NCI-H2171 treated with DMSO at 0.1 percent for 48 hours (cell line): ENCODE data around the gene NTSR1.

Experiments
- DNase-seq: peaks from one replicate; lab custom pipeline; 2025; lab: John Stamatoyannopoulos, UW

Gene NTSR1

DNA sequence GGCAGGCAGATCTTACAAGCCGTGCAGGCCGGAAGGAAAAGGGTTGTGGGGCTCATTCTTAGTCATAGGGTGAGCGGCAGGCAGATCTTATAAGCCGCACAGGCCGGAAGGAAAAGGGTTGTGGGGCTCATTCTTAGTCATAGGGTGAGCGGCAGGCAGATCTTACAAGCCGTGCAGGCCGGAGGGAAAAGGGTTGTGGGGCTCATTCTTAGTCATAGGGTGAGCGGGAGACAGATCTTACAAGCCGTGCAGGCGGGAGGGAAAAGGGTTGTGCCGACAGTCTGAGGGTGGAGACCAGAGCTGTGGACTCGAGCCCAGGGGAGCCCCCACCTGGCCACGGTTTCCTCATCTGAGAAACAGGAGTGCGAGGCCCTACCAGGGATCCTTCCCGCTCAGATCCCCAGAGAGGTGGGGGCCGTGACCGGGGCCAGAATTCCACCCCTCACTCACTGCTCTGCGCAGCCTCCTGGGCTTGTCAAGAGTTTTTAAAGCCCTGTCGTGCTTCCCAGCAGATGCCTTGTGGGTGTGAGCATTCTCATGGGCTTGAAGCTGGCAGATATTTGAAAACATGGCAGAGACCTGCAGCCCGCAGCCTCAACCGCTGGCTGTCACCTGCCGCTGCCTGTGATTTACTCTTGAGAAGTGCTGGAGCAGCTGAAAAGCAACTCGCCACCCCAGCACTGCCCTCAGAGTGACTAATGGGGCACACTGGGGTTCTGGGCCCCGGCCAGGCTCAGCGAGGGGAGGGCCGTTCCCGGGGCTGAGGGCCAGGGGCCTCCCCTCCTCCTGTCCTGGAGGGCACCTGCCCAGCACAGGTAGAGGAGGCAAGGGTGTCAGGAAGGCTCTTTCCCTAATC lies 31.9 kb downstream of the NTSR1 start:
- DNase-seq: no peak

DNA sequence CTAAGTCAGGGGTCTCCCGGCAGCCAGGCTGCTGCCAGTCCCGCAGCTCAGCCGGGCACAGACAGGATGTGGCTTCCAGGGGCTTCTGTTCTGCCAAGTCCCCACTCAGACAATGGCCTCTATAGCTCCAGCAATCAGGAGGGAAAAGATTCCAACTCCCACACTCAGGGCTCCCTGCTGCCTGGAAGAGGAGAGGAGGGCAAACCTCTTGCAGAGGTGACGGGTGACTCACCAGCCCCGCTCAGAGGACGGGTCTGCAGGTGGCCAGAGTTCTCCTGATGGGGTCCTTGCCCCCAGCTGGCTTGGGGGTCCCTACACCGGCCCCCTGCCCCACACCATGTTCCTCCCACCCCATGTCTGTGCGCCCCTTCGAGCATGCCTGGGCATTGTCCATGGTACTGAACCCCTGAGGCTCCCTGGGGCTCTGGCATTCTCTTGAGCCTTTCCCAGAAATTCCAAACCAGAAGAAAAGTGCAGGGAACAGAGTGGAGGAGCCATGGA lies 32.6 kb downstream of the NTSR1 start:
- no peak for DNase-seq

DNA sequence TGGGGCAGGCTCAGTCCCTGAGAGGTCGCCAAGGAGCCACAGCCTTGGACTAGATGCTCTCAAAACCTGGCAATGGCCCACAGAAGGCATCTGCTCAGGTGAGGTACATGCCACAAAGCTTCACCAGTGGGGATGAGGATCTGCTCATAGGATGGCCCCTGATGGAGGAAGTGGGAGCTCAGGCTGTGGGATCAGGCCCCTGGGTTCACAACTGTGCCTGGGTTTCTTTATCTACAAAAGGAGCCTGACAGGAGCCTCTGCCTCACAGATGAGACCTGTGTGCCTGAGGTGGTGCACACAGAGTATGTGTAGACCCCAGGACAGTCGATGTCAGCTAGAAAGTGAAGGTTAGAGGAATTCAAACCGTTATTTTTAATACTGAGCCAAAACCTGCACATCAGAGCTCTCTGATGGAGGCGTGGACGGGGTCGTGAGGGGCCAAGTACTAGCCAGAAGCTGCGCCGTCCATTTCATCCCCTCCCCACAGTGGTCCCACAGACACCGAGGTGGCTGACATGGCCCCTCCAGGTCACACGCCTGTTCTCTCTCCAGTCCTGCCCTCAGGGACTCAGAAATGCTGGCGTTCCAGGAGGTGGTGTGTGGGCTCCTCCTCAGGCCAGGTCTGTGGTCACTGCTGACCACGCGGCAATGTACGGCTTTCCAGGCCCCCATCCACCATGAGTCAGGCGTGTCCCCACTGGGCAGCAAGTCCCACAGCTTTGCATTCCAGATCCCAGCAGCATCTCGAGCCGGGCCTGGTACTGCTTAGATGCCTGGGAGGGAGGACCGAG lies 33.3 kb downstream of the NTSR1 start:
- no peak for DNase-seq

DNA sequence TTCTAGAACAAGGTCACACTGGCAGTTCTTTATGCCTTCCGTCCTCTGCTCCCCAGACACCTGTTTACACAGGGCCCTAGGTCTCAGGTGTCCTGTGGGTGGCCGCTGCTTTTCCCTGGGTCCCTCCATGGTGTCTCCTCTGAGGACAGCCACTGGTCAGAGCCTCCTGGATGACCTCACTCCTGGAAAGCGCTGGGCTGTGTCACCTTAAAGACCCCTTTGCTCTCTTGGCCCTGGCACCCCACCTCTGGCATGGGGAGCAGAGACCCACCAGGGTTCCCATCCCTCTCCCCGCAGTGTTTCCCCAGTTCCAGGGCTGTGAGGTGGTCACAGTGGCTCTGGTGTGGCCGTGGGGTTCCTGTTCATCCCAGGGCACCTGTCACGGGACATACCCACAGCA lies 33.9 kb downstream of the NTSR1 start:
- no peak for DNase-seq

DNA sequence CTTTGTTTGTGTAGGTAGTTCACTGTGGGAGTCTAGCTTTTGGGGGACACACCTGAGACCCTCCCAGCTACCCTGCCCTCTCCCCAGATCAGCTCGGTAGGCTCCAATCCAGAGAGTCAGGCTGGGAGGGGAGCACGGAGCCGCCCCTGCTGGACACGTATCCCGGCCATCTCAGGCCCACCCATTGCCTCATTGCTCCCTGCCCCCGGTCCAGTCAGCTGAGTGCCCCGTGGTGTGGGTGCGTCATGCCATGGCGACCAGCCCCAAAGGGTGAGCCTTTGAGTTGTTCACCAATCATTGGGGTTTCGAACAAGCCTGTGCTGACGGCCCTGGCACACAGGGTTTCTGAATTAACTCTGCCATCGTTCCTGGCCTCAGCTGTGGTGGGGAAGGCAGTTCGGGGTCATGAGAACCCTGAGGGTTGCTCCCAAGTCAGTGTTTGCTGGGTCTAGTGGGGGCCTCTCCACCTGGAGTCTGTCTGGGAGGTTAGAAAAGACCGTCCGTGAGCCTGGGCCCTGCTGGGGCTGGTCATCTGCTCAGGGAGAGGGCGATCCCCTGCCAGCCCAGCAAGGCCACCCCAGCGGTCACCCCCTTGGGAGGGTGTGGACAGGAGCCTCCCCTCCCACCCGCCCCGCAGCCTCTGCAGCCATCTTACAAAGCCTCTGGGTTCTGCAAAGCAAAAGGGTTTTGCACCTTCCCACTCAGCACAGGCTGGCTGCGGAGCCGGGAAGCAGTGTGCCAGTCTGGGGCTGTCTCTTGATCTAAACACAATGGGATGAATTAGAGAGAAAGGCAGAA lies 34.5 kb downstream of the NTSR1 start:
- DNase-seq: no peak

DNA sequence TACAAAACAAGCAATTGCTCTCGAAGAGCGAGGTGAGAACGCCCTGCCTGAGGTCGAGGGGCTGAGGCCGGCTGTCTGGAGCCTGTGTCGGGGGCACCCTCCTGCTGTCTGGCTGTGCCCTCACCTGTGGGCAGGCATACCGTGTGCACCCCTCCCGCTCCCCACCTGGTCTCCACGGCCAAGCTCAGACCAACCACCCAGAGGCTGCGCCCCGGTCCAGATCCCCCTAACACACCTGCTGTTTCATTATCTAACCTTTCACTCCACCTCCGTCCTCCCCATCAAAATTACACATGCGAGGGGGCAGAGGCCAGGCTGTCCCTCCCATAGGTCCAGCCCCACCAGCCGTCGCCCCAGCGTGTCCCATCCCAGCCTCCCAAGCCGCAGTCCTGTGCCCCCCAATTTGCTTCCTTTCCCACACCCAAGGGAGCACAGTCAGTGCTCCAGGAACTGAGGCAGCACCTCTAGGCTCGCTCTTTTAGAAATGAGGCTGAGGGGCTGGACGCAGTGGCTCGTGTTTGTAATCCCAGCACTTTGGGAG lies 35.2 kb downstream of the NTSR1 start:
- no peak for DNase-seq

DNA sequence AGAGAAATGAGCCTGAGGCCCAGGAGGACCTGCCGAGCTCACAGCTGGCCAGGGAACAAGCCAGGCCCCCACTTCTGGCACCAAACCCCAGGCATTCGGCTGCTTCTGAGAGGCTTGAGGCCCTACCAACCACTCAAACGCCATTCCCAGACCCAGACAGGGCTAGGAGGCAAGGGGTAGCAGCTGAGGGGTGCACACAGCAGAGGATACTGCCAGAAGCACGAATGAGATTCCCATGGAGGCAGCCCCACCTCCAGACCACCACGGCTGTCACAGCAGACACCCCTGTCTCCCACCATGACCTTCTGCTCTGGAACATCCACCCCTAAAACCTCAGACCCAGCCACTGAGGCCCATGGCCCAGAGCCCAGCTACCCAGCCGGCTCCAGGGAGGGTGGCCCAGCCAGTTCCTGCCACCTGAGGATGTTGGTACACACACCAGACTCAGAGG lies 36.1 kb downstream of the NTSR1 start:
- DNase-seq: no peak

DNA sequence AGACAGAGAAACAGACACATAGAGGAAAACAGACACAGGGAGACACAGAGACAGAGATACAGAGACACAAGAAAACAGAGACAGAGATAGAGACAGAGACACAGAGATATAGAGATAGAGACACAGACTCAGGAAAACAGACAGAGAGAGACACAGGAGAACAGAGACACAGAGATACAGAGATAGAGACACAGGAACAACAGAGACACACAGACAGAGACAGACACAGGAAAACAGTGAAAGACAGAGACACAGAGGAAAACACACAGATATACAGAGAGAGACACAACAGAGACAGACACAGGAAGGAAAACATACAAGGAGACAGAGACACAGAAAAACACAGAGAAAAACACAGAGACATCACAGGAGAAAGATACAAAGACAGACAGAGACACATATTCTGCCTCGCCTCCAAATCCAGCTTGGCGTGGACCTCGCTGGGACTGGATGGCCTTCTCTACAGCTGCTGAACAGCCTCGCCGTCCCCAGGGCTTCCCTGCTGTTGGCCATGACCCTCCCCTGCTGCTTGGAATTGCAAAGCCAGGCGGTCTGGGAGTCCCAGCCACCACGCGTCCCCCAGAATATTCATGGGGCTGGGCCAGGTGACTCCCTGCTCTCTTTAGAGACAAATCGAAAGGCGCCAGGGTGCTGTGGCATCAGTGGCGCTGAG lies 36.8 kb downstream of the NTSR1 start:
- DNase-seq: no peak

DNA sequence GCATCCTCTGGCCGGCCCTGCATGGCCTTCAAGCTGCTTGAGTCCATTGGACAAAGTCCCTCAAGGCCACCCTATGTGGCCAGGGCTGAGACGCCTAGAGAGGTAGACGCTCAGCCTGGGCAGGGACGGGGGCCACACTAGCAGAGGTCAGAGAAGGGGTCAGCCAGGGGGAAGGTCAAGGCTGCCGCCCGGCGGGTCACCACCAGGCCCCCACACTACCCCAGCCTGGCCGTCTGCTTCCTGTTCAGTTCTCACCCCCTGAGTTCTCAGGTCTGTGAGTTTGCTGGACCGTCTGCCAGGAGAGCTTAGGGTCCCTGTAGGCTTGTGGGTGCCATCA lies 37.3 kb downstream of the NTSR1 start:
- DNase-seq: no peak

DNA sequence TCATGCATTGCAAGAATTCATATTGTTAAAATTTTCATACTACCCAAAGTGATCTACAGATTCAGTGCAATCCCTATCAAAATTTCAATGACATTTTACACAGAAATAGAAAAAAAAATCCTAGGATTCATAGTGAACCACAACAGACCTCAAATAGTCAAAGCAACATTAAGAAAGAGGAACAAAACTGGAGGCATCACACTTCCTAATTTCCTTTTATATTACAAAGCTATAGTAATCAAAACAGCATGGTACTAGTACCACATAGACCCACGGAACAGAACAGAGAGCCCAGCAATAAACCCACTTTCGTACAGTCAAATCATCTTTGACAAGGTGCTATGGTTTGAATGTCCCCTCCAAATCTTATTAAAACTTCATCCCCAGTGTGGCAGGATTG lies 39.7 kb downstream of the NTSR1 start:
- no peak for DNase-seq

DNA sequence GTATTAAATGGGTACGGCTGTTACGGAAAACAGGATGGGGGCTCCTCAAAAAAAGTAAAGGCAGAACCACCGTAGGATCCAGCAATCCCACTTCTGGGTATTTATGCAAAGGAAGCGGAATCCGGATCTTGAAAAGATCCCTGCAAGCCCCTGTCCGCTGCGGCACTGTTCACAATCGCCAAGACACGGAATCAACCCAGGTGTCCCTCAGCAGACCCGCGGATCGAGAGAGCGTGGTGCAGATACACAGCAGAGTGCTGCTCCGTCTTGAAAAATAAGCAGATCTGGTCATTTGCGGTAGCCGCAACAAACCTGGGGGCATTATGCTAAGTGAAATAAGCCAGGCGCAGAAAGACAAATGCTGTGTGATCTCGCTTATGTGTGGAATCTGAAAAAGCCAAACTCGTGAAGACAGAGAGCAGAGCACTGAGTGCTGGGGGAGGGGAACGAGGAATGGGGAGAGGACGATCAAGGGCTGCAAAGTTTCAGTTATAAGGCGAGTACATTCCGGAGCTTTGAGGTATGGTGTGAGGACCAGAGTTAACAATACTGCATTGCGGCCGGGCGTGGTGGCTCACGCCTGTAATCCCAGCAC lies 41.3 kb downstream of the NTSR1 start:
- no peak for DNase-seq

DNA sequence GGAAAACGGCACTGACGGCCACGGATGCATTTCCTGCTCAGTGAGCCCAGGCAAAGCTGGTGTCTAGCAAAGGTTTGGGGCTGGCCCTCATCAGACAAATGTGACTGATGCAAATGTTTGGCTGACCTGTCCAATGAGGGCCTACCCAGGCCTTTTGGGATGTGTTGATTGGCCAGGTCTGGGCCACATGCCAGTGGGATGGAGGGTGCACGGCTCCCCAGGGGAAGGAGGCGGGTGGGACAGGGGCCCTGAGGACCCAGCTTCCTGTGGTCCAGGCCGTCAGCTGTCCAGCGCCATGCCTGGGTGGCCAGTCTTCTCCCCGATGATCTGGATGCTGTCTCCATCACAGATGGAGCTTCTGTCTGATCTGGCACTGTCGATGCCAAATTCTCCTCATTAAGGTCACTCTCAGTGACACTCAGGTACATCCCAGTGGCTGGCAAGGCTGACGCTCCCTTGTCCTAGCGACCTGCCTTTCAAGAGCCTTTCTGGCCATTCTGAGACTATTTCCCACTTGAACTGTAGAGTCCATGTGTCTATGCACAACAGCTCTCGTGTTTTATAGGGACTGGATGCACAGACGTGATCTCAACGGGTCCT lies 43.0 kb downstream of the NTSR1 start:
- DNase-seq: no peak

DNA sequence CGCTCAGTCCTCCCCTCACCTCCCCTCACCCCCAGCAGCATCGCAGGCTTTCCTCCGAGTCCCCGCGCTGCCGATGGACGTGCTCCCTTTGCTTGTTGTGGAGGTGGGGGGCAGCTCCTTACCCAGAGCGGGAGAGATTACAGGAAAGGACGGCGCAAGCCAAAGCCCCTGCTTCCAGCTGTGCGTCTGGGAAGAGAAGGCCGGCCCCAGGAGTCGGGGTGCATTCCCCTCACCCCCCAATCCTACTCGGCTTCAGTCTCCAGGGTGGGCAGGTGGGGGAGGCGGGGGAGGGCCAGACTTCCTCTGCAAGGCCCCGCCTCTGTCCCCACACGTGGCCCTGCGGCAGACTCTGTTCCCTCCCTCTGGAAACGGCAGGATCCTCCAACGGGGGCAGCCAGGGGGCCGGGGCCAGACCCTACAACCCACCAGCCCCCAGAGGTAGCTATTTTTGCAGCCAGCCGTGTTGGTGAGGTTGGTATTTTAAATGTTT lies 43.6 kb downstream of the NTSR1 start:
- DNase-seq: no peak

DNA sequence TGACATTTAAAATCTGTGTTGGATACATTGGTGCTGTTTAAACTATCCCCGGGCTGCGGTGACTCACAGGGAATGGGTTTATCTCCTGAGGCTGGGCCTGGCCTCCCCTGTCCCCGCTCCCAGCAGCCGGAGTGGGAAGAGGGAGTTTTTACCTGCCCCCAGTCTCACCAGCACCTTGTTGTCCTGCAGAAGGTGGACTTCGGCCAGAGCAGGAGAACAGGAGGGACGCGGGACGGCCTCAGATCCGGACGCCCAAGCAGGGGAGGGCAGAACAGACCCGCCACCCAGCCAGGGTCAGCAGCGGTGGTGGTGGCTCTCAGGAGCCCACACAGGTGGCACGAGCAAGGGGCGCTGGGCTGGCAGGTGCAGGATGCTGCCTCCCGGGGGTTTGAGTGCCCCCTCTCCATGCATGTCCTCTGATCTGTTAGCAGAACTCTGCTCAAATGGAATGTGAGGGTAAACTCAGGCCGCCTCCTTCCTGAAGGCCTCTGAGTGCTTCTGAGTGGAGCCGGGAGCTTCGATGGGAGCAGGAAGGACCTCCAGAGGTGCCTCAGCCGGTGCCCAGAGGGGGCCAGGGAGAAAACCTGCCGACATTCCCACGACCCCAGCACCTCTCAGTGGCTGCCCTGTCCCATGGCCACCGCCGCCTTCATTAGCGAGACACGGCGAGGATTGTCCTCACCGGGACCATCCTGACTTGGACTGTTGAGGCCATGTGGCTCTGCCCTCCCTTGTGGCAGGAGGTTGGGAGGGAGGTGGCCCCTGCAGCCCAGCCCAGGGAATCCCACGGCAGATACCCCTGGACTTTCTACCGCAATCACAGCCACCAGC lies 44.2 kb downstream of the NTSR1 start:
- no peak for DNase-seq

DNA sequence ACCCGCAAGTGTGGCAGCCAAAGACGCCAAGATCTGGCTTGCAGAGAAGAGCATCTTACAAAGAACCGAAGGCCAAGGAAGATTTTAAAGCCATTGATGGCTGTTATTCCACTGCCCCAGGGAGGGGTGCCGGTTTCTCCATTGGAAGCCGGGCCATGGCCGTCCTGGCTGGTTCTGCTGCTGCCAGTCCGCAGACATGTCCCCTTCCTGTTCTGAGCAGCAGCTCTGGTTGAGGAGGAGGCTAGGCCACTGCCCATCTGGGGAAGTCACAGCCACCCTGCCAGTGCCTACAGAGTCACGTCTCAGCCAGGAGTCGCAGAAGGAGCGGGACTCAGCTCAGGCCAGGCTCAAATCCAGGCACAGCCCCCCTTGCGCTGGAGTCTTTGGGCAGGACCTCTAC lies 45.0 kb downstream of the NTSR1 start:
- no peak for DNase-seq

DNA sequence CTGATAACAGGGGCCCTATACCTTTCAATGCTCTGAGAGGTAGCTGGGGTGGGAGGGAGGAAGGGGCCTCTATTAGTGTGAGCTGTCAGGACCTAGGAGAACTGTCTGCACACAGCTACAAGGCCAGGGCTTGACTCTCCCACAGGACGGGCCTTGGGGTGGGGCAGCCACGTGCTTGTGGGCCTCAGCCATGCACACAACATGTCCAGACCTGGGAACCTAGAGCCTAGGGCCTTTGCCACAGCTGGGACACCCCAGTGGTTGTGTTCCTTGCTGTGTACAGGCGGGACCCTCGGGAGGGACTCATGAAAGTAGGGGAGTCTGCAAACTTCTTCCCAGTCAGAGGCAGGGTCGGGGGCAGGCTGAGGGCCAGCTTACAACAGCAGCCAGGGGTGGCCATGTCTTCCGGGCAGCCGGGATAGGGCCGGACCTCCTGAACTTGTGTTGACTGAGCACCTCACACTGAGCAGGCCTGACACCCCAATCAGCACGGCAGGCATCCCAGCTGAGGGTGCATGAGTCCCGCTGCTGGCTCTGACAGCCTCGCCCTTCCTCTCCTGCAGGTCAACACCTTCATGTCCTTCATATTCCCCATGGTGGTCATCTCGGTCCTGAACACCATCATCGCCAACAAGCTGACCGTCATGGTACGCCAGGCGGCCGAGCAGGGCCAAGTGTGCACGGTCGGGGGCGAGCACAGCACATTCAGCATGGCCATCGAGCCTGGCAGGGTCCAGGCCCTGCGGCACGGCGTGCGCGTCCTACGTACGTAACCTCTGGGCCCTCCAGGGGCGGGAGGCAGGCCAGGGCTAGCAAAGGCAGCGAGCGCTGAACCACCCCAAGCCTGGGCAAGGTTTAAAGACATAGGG lies 45.7 kb downstream of the NTSR1 start:
- DNase-seq: no peak

DNA sequence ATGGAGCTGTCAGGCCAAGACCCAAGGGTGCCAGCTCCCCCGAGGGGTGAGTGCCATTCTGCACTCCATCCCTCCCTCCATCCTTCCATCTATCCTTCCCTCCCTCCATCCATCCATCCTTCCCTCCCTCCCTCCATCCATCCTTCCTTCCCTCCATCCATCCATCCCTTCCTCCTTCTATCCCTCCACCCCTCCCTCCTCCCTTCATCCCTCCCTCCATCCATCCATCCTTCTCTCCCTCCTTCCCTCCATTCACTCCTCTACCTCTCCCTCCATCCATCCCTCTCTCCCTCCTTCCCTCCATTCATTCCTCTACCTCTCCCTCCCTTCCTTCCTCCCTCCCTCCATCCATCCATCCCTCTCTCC lies 46.3 kb downstream of the NTSR1 start:
- no peak for DNase-seq

DNA sequence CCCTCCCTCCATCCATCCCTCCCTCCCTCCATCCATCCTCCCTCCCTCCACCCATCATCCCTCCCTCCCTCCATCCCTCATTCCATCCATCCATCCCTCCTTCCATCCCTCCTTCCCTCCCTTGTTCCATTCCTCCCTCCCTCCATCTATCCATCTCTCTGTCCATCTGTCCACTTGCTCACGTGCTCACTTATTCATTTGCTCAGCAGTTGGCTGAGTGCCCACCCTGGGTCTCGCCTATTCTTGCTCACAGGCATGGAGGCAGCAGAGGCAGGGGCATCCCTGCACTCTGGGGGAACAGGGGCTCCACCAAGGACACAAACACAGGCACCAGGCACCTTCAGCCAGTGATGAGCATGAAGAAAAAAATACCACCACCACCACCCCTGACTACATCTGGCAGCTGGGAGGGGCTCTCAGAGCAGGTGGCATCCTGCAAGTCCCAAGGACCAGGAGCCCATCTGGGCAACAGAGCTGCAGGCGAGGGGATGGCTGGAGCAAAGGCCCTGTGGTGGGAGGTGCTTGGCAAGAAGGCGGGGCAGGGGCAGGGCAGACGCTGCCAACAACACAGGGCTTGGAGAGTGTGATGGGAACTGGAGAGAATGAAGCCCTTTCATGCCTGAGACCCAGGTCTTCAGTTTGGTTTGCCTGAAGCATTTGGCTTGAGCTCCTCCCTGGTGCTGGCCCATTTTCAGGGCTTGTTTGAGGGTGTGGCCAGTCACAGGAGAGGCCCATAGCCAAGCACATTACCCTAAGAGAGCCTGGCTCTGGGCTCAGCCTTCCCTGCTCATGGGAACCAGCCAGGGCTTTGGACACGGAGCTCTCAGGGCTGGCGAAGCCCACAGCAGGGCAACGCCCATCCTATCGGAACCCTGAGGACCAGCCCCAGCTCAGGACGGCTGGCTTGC lies 47.4 kb downstream of the NTSR1 start:
- DNase-seq: peak; percentile 81
